Right lobe of liver (tissue), 4 donors: ENCODE data around the gene VSX2.

Source experiments
- POLR2A ChIP-seq: fragments of 450-650 bp; IDR thresholded peaks from one replicate; pipeline ENCODE4 v1.6.1; 2017; ENCODE audit warnings: antibody characterized with exemption, mild to moderate bottlenecking
- TF ChIP-seq, protein P1 (sequence below), 4 donors: fragments of 200-600 bp in 3 of 4; fragments of 450-650 bp in 1 of 4; IDR thresholded peaks; one replicate each; pipeline versions ENCODE4 v1.5.1 to v1.8.0; 2016 to 2022; ENCODE audit warnings: antibody characterized with exemption in 4 of 4, mild to moderate bottlenecking in 2 of 4
- donor health status: DM: no; HTN: no; CAD: no.
- donor health status: DM: no; HTN: no; CAD: no.
- donor health status: DM: no; HTN: yes; CAD: no.

DNA sequence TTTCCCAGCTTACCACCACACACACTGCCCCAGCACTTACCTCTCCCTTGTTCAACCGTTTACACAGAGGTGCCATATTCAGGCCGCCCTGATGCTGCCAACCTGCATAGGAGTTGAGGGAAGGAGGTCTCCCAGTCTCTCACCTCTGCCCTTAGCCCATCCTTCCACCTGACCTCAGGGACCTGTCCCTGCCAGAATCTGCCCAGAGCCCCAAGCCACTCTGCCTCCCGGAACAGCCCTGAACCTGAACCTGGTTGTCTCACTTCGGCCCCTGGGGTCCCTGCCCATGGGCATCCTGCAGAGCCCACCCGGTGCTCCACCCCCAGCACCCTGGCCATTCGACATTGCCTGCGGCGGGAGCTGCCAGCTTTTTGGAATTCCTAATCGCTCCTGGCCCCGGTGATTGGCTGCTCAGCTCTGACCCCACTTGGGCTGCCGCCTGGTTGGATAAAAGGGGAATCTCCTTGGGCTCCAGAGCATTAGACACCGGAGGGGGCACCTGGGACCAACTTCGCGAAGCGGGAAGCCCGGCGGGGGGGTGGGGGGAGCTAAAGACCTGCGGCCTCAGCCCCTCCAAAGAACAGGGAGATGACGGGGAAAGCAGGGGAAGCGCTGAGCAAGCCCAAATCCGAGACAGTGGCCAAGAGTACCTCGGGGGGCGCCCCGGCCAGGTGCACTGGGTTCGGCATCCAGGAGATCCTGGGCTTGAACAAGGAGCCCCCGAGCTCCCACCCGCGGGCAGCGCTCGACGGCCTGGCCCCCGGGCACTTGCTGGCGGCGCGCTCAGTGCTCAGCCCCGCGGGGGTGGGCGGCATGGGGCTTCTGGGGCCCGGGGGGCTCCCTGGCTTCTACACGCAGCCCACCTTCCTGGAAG, at the start of gene VSX2:
- TF ChIP-seq, protein P1, sequence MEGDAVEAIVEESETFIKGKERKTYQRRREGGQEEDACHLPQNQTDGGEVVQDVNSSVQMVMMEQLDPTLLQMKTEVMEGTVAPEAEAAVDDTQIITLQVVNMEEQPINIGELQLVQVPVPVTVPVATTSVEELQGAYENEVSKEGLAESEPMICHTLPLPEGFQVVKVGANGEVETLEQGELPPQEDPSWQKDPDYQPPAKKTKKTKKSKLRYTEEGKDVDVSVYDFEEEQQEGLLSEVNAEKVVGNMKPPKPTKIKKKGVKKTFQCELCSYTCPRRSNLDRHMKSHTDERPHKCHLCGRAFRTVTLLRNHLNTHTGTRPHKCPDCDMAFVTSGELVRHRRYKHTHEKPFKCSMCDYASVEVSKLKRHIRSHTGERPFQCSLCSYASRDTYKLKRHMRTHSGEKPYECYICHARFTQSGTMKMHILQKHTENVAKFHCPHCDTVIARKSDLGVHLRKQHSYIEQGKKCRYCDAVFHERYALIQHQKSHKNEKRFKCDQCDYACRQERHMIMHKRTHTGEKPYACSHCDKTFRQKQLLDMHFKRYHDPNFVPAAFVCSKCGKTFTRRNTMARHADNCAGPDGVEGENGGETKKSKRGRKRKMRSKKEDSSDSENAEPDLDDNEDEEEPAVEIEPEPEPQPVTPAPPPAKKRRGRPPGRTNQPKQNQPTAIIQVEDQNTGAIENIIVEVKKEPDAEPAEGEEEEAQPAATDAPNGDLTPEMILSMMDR (IDR thresholded peaks at IDR 0.05), result no peak
- TF ChIP-seq POLR2A, result no peak
